Smooth muscle cell (in vitro differentiated cells): ENCODE data around the gene GRIN3A. TPM values are rescaled to one million over a fixed set of nuclear protein-coding genes. Genes with fewer than 3 reads are reported as not detected.

Experiments
- DNase-seq: peaks from one replicate; lab custom pipeline; 2025; ENCODE audit not compliant: unreplicated experiment; lab: John Stamatoyannopoulos, UW
- H2AFZ ChIP-seq: fragments of 200-600 bp; sonication (generic); 2 replicates; pipeline ENCODE4 v1.6.0; 2016; ENCODE audit warnings: antibody characterized with exemption, low read depth, mild to moderate bottlenecking
- H3F3A ChIP-seq: fragments of 200-600 bp; sonication (generic); 2 replicates; pipeline ENCODE4 v1.6.0; 2017; ENCODE audit warnings: antibody characterized with exemption, low read depth
- H3K27ac ChIP-seq: fragments of 200-600 bp; sonication (generic); 2 replicates; pipeline ENCODE4 v1.5.1; 2016; ENCODE audit warnings: low read depth, mild to moderate bottlenecking
- H3K27me3 ChIP-seq: fragments of 200-600 bp; sonication (generic); 2 replicates; pipeline ENCODE4 v1.6.1; 2016; ENCODE audit warnings: low read depth, mild to moderate bottlenecking
- H3K36me3 ChIP-seq: fragments of 200-600 bp; sonication (generic); 2 replicates; pipeline ENCODE4 v1.5.1; 2016; ENCODE audit warnings: low read depth
- H3K4me1 ChIP-seq: fragments of 200-600 bp; sonication (generic); 2 replicates; pipeline ENCODE4 v1.5.1; 2016; ENCODE audit warnings: low read depth
- H3K4me2 ChIP-seq: fragments of 200-600 bp; sonication (generic); 2 replicates; pipeline ENCODE4 v1.6.0; 2016; ENCODE audit warnings: mild to moderate bottlenecking
- H3K4me3 ChIP-seq: fragments of 200-600 bp; sonication (generic); 2 replicates; pipeline ENCODE4 v1.5.1; 2016; ENCODE audit warnings: mild to moderate bottlenecking
- H3K79me2 ChIP-seq: fragments of 200-600 bp; sonication (generic); 2 replicates; pipeline ENCODE4 v1.6.0; 2016; ENCODE audit warnings: low read depth, mild to moderate bottlenecking
- H3K9ac ChIP-seq: fragments of 200-600 bp; sonication (generic); 2 replicates; pipeline ENCODE4 v1.6.0; 2016; ENCODE audit warnings: low read depth
- H3K9me3 ChIP-seq: fragments of 200-600 bp; sonication (generic); replicated peaks from 2 replicates; pipeline ENCODE4 v1.5.1; 2016; ENCODE audit warnings: low read depth
- H4K20me1 ChIP-seq: fragments of 200-600 bp; sonication (generic); 2 replicates; pipeline ENCODE4 v1.6.0; 2016; ENCODE audit warnings: low read depth
- CTCF ChIP-seq: fragments of 200-600 bp; sonication (generic); IDR thresholded peaks from 2 replicates; pipeline ENCODE4 v1.5.1; 2017; ENCODE audit warnings: borderline replicate concordance, mild to moderate bottlenecking, antibody characterized with exemption; ENCODE audit not compliant: insufficient read depth, poor library complexity, severe bottlenecking
- WGBS: methylation state at CpG from one replicate; pipeline ENCODE4 v1.1.7; 2016; ENCODE audit warnings: low lambda C conversion rate; 5-methylcytosine and 5-hydroxymethylcytosine counted together
- polyA plus RNA-seq: library from polyadenylated mRNA; unstranded; fragments of >200 nt; fragmentation: Nextera tagmentation; extraction: Ambion mirVana; gene quantifications from 2 replicates; pipeline ENCODE4 v1.2.1, GENCODE V29; 2016
- total RNA-seq: library from RNA; depleted of rRNA; stranded (reverse); fragments of >200 nt; gene quantifications from 2 replicates; pipeline ENCODE4 v1.2.3, GENCODE V29; 2014

GRIN3A gene
- total and polyA plus RNA-seq, 2 experiments from 2014 or later, result 0.07 TPM; not detected in 1

DNA sequence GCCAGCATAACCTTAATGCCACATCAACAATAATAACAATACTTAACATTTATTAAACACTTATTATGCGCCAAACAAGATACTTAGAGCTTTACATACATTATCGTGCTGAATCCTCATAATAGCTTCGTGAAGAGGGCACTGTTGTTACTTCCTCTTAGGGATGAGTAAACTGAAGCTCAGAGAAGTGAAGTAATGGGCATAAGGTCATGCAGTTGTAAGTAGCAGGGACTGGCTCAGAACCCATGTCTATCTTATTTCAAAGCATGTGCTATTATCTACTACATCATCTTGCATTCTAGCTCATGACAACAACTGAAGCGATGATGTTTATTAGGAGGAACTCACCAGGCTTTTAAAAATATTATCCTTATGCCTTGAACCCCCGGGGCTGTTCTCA, 108.8 kb downstream of the GRIN3A start:
- Histone ChIP-seq H3F3A (no peaks in the 10 kb centered on the region), H3K36me3 (no peaks in the 10 kb centered on the region), H4K20me1 (no peaks in the 10 kb centered on the region), H3K9me3 (no peaks in the 10 kb centered on the region), H3K4me1 (no peaks in the 10 kb centered on the region), H2AFZ (no peak overlapping the region), H3K27me3 (no peaks in the 10 kb centered on the region), H3K27ac (no peak overlapping the region), H3K4me2 (no peak overlapping the region), H3K4me3 (no peak overlapping the region), H3K79me2 (no peaks in the 10 kb centered on the region), H3K9ac (no peak overlapping the region)
- no peak for TF ChIP-seq CTCF
- WGBS, result 79% methylated on average over 5 of the region's 5 CpGs
- DNase-seq, result no peak

DNA sequence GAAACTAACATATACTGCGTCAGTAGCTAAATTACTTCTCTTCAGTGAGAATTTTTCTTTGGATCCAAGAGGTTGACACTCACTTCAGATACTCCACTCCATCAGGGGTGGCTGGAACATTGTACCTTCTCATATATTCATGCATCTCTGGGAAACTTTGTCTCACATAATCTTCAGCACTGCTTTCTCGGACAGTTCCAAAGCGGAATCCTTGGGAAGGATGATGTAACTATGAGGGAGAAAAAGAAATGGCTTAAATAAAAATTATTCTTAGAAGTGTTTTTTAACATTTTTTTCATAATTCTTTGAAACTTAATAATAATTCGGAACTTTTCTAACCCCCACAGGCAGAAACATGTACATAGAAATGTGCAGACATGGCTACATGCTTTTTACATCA, 110.3 kb downstream of the GRIN3A start:
- WGBS, result 77% methylated on average over 4 of the region's 4 CpGs
- no peak overlapping the region for H3K9ac ChIP-seq

DNA sequence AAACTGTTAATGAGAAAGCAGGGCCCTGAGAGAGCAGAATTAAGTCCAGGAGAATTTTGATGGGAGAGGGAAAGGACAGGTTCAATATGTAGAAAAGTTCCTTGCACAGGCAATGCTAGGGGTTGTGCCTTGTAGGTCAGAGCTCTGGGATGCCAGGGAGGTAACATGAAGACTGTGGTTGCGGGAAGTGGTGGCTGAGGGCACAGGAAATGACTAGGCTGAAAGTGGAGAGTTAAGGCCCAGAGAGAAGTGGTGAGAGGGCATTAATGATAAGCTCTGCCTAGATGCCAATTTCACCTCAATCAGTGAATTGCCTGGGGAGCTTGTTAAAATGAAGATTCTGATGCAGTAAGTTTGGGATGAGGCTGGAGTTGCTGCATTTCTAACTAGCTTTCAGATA, 112.2 kb downstream of the GRIN3A start:
- TF ChIP-seq CTCF, result no peak
- Histone ChIP-seq H3K27ac (no peak overlapping the region), H3K4me2 (no peak overlapping the region), H3F3A (no peaks in the 10 kb centered on the region), H3K9ac (no peak overlapping the region), H3K4me3 (no peak overlapping the region), H3K4me1 (no peaks in the 10 kb centered on the region), H3K9me3 (no peaks in the 10 kb centered on the region), H3K36me3 (no peaks in the 10 kb centered on the region), H4K20me1 (no peaks in the 10 kb centered on the region), H3K27me3 (no peaks in the 10 kb centered on the region), H3K79me2 (no peaks in the 10 kb centered on the region), H2AFZ (no peak overlapping the region)
- no peak for DNase-seq
- WGBS, result 96% methylated on average over 1 of the region's 1 CpG

More for the DNA sequence above, 110.3 kb downstream of the GRIN3A start:
- Histone ChIP-seq H3K4me3 (no peak overlapping the region), H3F3A (no peaks in the 10 kb centered on the region), H3K4me1 (no peaks in the 10 kb centered on the region), H4K20me1 (no peaks in the 10 kb centered on the region), H3K4me2 (no peak overlapping the region), H3K27me3 (no peaks in the 10 kb centered on the region), H3K36me3 (no peaks in the 10 kb centered on the region), H2AFZ (no peak overlapping the region), H3K79me2 (no peaks in the 10 kb centered on the region), H3K27ac (no peak overlapping the region), H3K9me3 (no peaks in the 10 kb centered on the region)
- TF ChIP-seq CTCF, result no peak
- DNase-seq, result no peak

GRCh38 chr9:101625876-101626275, 112.6 kb downstream of the GRIN3A start:
- H3K4me1 ChIP-seq, result no peaks in the 10 kb centered on the region

More at GRCh38 chr9:101625876-101626275, 112.6 kb downstream of the GRIN3A start:
- no peaks in the 10 kb centered on the region for H3K27me3 ChIP-seq
- H3F3A ChIP-seq, result no peaks in the 10 kb centered on the region
- H3K4me3 ChIP-seq, result no peak overlapping the region
- no peak for DNase-seq
- no peaks in the 10 kb centered on the region for H3K9me3 ChIP-seq
- no peaks in the 10 kb centered on the region for H3K36me3 ChIP-seq
- no peak overlapping the region for H3K27ac ChIP-seq
- no peak overlapping the region for H2AFZ ChIP-seq
- no peaks in the 10 kb centered on the region for H3K79me2 ChIP-seq
- TF ChIP-seq CTCF, result no peak
- 87% methylated on average over 2 of the region's 2 CpGs for WGBS
- H4K20me1 ChIP-seq, result no peaks in the 10 kb centered on the region
- no peak overlapping the region for H3K9ac ChIP-seq
- no peak overlapping the region for H3K4me2 ChIP-seq
